Measurements from ENCODE around the gene SPAG9.

GRCh38 chr17:51059781-51060180 is 60.9 kb downstream of the SPAG9 start:
- TF ChIP-seq, protein P1, sequence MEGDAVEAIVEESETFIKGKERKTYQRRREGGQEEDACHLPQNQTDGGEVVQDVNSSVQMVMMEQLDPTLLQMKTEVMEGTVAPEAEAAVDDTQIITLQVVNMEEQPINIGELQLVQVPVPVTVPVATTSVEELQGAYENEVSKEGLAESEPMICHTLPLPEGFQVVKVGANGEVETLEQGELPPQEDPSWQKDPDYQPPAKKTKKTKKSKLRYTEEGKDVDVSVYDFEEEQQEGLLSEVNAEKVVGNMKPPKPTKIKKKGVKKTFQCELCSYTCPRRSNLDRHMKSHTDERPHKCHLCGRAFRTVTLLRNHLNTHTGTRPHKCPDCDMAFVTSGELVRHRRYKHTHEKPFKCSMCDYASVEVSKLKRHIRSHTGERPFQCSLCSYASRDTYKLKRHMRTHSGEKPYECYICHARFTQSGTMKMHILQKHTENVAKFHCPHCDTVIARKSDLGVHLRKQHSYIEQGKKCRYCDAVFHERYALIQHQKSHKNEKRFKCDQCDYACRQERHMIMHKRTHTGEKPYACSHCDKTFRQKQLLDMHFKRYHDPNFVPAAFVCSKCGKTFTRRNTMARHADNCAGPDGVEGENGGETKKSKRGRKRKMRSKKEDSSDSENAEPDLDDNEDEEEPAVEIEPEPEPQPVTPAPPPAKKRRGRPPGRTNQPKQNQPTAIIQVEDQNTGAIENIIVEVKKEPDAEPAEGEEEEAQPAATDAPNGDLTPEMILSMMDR (conservative IDR thresholded peaks at IDR 0.05; ENCODE audit: low read depth in 2 of 2) = no peak
- no peak for TF ChIP-seq REST (IDR thresholded peaks at IDR 0.05; ENCODE audit: unreplicated experiment)
